Esophagus muscularis mucosa (tissue), 4 donors: ENCODE results near the gene NRXN3.

Experiments
- CTCF ChIP-seq, 3 experiments: fragments of 200-600 bp in 2 of 3; fragments of 450-650 bp in 1 of 3; sonication (generic) in 2 of 3; IDR thresholded peaks; one replicate each; pipeline ENCODE4 v1.5.1; 2017 to 2019; ENCODE audit warnings: antibody characterized with exemption in 3 of 3, mild to moderate bottlenecking in 2 of 3, moderate library complexity in 1 of 3
- EP300 ChIP-seq: sonication (generic); formaldehyde crosslinking; IDR thresholded peaks from one replicate; pipeline ENCODE4 v1.6.1; 2017; ENCODE audit warnings: antibody characterized with exemption
- POLR2A ChIP-seq: fragments of 450-650 bp; IDR thresholded peaks from one replicate; pipeline ENCODE4 v1.6.1; 2017; ENCODE audit warnings: antibody characterized with exemption, moderate library complexity, mild to moderate bottlenecking, low read depth
- POLR2AphosphoS5 ChIP-seq, 2 donors: sonication (generic); formaldehyde crosslinking; IDR thresholded peaks; one replicate each; pipeline ENCODE4 v1.6.1; 2017; ENCODE audit warnings: antibody characterized with exemption in 2 of 2

- TF ChIP-seq CTCF (IDR thresholded peaks at IDR 0.05) (no peak), POLR2A (no peak), POLR2AphosphoS5 (IDR thresholded peaks at IDR 0.05) (no peak), EP300 (no peak)
These were observed 1558.2 kb downstream of the NRXN3 start for GRCh38 chr14:79728331-79728730.
